NCI-H526 treated with DMSO at 0.1 percent for 48 hours (cell line): Measurements from ENCODE around the gene ADGRA1.

Source experiments
- DNase-seq: peaks from one replicate; lab custom pipeline; 2025; lab: John Stamatoyannopoulos, UW

Gene ADGRA1

GRCh38 chr10:133113146-133113830, 25.6 kb downstream of the ADGRA1 start:
- no peak for DNase-seq

GRCh38 chr10:133113847-133114246, 26.1 kb downstream of the ADGRA1 start:
- DNase-seq, result no peak

- DNase-seq, result no peak
These were observed 26.5 kb downstream of the ADGRA1 start for GRCh38 chr10:133114251-133114650.

GRCh38 chr10:133114726-133115452, 27.2 kb downstream of the ADGRA1 start:
- DNase-seq, result no peak

- DNase-seq, result no peak
These were observed 27.7 kb downstream of the ADGRA1 start for GRCh38 chr10:133115453-133115842.

GRCh38 chr10:133115976-133116375, 28.3 kb downstream of the ADGRA1 start:
- no peak for DNase-seq

GRCh38 chr10:133116455-133116854, 28.7 kb downstream of the ADGRA1 start:
- DNase-seq, result no peak

GRCh38 chr10:133117036-133117687, 29.4 kb downstream of the ADGRA1 start:
- DNase-seq, result no peak

- no peak for DNase-seq
These were observed 30.0 kb downstream of the ADGRA1 start for GRCh38 chr10:133117688-133118071.

GRCh38 chr10:133121479-133121878, 33.8 kb downstream of the ADGRA1 start:
- DNase-seq, result no peak

- DNase-seq, result no peak
These were observed 34.6 kb downstream of the ADGRA1 start for GRCh38 chr10:133122171-133122935.

GRCh38 chr10:133123050-133123745, 35.5 kb downstream of the ADGRA1 start:
- no peak for DNase-seq

GRCh38 chr10:133123746-133124356, 36.1 kb downstream of the ADGRA1 start:
- DNase-seq, result no peak

GRCh38 chr10:133124357-133125211, 36.9 kb downstream of the ADGRA1 start:
- DNase-seq, result no peak

GRCh38 chr10:133125901-133126300, 38.2 kb downstream of the ADGRA1 start:
- no peak for DNase-seq

- no peak for DNase-seq
These were observed 38.9 kb downstream of the ADGRA1 start for GRCh38 chr10:133126431-133127290.

GRCh38 chr10:133127291-133128125, 39.8 kb downstream of the ADGRA1 start:
- DNase-seq, result no peak
